A549 treated with CpdA at 1 μM for 4 hours (cell line): Measurements from ENCODE around the gene TPM1. TPM values are rescaled to one million over a fixed set of nuclear protein-coding genes. Genes with fewer than 3 reads are reported as not detected.

Experiments used
- total RNA-seq: library from RNA; stranded (reverse); fragments of 200-300 nt; extraction: Qiagen RNA extraction; gene quantifications from 5 replicates; pipeline ENCODE4 v1.2.3, GENCODE V29; 2022; ENCODE audit warnings: low read depth

Gene TPM1
- total RNA-seq, result 439 to 523 TPM (median 486 TPM) in 5 replicates

DNA sequence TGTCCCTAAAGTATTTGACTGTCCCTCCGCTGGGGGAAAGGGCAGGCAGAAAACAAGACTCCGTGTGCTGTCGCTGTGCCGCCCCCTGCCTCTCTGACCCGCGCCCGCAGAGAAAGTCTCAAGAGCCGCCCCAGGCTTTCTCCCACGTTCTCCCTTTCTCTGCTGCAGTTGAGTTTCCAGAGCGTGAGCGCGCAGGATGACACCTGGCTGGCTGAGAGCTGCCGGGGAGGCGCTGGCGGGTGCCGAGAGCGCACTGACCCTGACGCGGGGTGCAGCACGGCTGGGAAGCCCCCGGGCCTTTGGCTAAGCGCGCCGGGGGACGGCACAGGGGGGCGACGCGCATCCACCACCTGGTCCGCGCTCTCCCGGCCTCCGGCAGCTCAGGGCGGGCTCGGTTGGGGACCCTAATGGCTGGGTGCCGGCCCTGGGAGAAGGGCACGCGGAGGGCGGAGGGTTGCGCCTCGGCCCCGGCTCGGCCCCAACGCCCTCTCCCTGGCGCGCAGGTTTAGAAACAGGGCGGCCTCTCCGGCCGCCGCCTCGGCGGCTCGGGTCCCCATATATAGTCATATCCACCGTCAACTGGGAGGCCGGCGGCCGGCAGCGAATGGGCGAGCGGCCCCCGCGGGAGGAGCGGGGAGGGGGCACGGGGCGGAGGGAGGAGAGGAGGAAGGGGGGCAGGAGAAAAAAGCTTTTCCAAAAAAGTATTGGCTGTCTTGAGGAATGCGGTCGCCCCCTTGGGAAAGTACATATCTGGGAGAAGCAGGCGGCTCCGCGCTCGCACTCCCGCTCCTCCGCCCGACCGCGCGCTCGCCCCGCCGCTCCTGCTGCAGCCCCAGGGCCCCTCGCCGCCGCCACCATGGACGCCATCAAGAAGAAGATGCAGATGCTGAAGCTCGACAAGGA, at the start of gene TPM1:
TPM1 (plus strand) TSS at position 774 of the 903 bp plus-strand sequence; CDS start at position 857, 83 bp downstream.

Other genes with a start within 250 kb of the TPM1 start
- gene LACTB, start 79.1 kb downstream of the TPM1 start, total RNA-seq, result 24.7 to 38.6 TPM (median 25.6 TPM) in 5 replicates
- gene RPS27L, start 114.7 kb downstream of the TPM1 start, total RNA-seq, result 402 to 479 TPM (median 408 TPM) in 5 replicates
- 8.7 to 25.7 TPM (median 11.9 TPM) in 5 replicates for gene RAB8B, start 146.9 kb downstream of the TPM1 start, total RNA-seq
- 14.1 to 24.3 TPM (median 16.1 TPM) in 5 replicates for gene APH1B, start 234.9 kb downstream of the TPM1 start, total RNA-seq